Vagina (tissue), 2 donors: ENCODE measurements around the gene JAGN1.

Source experiments
- POLR2A ChIP-seq, 2 donors: fragments of 450-650 bp; IDR thresholded peaks; one replicate each; pipeline ENCODE4 v1.6.1; 2017; ENCODE audit warnings: antibody characterized with exemption in 2 of 2, mild to moderate bottlenecking in 2 of 2, moderate library complexity in 2 of 2
- POLR2AphosphoS5 ChIP-seq, 2 donors: sonication (generic); formaldehyde crosslinking; IDR thresholded peaks; one replicate each; pipeline ENCODE4 v1.9.0; 2017; ENCODE audit warnings: antibody characterized with exemption in 2 of 2, mild to moderate bottlenecking in 2 of 2, low read depth in 1 of 2; ENCODE audit not compliant: insufficient read depth in 1 of 2
- TF ChIP-seq, protein P1 (sequence below), 3 experiments: fragments of 450-650 bp in 2 of 3; fragments of 200-600 bp in 1 of 3; sonication (generic) in 1 of 3; IDR thresholded peaks; one replicate each; pipeline ENCODE4 v1.5.1; 2017 to 2019; ENCODE audit warnings: antibody characterized with exemption in 3 of 3, mild to moderate bottlenecking in 2 of 3, moderate library complexity in 2 of 3

DNA sequence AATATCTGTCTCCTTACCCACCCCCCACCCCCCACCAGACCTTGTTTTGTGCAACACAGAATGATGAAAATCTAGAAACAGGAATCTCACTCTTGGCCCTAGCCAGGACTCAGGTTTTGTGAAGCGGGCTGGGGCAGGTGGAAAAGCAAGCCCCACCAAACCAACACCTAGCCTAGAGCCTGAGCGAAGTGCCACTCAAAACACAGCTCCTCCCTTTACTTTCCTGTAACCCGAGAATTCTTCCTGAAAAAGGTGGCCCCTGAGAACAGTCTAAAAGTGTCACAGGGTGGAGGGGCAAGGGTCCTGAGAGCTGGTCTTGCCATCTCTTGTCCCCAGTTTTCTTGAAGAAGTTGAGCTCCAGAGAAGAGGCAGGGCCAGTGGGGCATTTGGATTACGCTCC is 29.2 kb upstream of the JAGN1 start:
- no peak for TF ChIP-seq POLR2A (IDR thresholded peaks at IDR 0.05)
- TF ChIP-seq, protein P1, sequence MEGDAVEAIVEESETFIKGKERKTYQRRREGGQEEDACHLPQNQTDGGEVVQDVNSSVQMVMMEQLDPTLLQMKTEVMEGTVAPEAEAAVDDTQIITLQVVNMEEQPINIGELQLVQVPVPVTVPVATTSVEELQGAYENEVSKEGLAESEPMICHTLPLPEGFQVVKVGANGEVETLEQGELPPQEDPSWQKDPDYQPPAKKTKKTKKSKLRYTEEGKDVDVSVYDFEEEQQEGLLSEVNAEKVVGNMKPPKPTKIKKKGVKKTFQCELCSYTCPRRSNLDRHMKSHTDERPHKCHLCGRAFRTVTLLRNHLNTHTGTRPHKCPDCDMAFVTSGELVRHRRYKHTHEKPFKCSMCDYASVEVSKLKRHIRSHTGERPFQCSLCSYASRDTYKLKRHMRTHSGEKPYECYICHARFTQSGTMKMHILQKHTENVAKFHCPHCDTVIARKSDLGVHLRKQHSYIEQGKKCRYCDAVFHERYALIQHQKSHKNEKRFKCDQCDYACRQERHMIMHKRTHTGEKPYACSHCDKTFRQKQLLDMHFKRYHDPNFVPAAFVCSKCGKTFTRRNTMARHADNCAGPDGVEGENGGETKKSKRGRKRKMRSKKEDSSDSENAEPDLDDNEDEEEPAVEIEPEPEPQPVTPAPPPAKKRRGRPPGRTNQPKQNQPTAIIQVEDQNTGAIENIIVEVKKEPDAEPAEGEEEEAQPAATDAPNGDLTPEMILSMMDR (IDR thresholded peaks at IDR 0.05) = no peak
- no peak for TF ChIP-seq POLR2AphosphoS5 (IDR thresholded peaks at IDR 0.05; ENCODE audit: insufficient read depth in 1 of 2, low read depth in 1 of 2)
